ENCODE data around the gene USP10.

USP10 gene

DNA sequence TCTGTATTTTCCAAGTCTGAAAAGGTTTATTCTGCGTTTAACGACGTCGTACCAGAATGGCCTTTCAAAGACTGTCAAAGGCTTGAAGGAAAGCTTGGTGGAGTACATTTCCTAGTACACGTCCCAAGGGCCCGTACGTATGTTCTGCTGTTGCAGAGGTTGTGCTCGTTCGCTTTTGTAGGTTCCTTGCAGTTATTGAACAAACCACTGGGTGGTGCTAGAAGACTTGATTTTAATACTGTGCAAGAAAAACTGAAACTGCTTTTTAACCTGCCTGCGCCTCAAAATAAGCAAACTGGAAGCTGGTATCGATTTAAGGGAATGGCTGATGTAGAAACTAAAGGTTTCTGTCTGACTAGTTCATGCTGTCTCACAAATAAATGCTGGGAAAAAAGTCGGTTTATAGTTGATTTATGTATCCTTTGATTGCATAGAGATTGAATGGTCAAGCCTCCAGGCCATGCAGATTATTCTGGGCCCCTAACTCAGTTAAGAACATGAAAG, 54.6 kb downstream of the USP10 start:
- 51 to 52% methylated on average over 12 of the region's 12 CpGs for WGBS, 2 experiments (ENCODE audit: insufficient coverage in 2 of 2)
- no peaks in the 10 kb centered on the region for H3K4me1 ChIP-seq (ENCODE audit: control insufficient read depth, insufficient read depth, low read length, poor library complexity, severe bottlenecking)
- H3K36me3 ChIP-seq (ENCODE audit: control insufficient read depth, insufficient read depth, low read length) = peaks cover 52% of the 10 kb centered on the region
- H3K4me3 ChIP-seq (ENCODE audit: extremely low read depth, insufficient read depth, low read length, poor library complexity, severe bottlenecking) = no peak overlapping the region
- no peaks in the 10 kb centered on the region for H3K9me3 ChIP-seq (ENCODE audit: control insufficient read depth, low read length)
- no peak overlapping the region for H3K27ac ChIP-seq (ENCODE audit: low read depth, low read length, severe bottlenecking)

DNA sequence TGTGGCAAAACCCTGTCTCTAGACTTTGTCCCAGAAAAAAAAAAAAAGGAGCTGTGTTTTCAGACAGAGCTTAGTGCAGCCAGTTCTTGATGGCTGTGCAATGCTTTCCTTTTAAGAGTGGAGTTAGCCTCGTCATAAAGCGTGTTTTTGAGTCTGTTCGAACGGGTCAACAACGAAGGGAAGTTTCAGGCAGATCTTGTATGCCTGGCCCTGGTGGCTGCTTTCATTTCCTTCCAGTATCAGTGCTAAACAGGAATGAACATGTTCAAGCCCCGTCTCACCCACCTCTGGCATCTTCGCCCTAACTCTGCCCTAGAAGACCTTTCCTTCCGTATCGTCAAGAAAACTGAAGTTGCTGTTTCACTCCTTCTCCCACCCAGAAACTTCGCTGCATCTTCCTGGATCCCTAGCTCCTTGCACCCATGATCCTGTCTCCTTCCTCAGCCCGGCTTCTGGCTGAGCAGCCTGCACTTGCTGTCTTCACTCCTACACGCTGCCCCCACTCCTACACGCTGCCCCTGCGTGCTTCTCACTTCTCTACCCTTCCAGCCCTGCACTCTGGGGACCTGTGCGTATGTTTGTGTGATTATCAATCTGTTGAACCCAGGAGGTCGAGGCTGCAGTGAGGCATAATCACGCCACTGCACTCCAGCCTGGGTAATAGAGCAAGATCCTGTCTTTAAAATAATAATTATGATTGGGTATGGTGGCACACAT, 55.3 kb downstream of the USP10 start:
- WGBS, 2 experiments (ENCODE audit: insufficient coverage in 2 of 2) = 84 to 92% methylated on average over 15 to 16 of the region's 17 CpGs
- H3K27ac ChIP-seq (ENCODE audit: low read depth, low read length, severe bottlenecking) = no peak overlapping the region
- no peaks in the 10 kb centered on the region for H3K9me3 ChIP-seq (ENCODE audit: control insufficient read depth, low read length)
- H3K4me1 ChIP-seq (ENCODE audit: control insufficient read depth, insufficient read depth, low read length, poor library complexity, severe bottlenecking) = no peaks in the 10 kb centered on the region
- H3K36me3 ChIP-seq (ENCODE audit: control insufficient read depth, insufficient read depth, low read length) = peaks cover 53% of the 10 kb centered on the region
- no peak overlapping the region for H3K4me3 ChIP-seq (ENCODE audit: extremely low read depth, insufficient read depth, low read length, poor library complexity, severe bottlenecking)

- WGBS, 2 experiments (ENCODE audit: insufficient coverage in 2 of 2) = no CpG with 5 or more reads among the region's 2 CpGs
- Histone ChIP-seq H3K9me3 (ENCODE audit: control insufficient read depth, low read length) (no peaks in the 10 kb centered on the region), H3K4me1 (ENCODE audit: control insufficient read depth, insufficient read depth, low read length, poor library complexity, severe bottlenecking) (no peaks in the 10 kb centered on the region), H3K27ac (ENCODE audit: low read depth, low read length, severe bottlenecking) (no peak overlapping the region), H3K4me3 (ENCODE audit: extremely low read depth, insufficient read depth, low read length, poor library complexity, severe bottlenecking) (no peak overlapping the region), H3K36me3 (ENCODE audit: control insufficient read depth, insufficient read depth, low read length) (peaks cover 60% of the 10 kb centered on the region)
Measured at GRCh38 chr16:84756830-84757229, 57.0 kb downstream of the USP10 start.

DNA sequence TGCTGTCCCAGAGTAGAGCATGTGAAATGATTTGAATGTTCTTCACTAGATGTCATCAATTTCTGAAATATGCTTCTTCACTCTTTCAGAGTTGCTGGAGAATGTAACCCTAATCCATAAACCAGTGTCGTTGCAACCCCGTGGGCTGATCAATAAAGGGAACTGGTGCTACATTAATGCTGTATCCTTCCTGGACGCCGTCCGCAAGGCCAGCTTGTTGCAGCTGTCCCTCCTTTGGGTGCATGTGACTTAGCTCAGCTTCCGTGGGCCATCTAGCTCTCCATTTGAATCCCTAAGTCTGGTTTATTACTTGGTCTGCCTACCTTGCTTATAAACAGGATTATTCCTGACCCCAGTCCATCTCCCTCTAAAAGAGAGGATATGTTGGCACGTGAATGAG, 58.8 kb downstream of the USP10 start:
- 98 to 99% methylated on average over 5 to 6 of the region's 7 CpGs for WGBS, 2 experiments (ENCODE audit: insufficient coverage in 2 of 2)
- no peaks in the 10 kb centered on the region for H3K9me3 ChIP-seq (ENCODE audit: control insufficient read depth, low read length)
- H3K27ac ChIP-seq (ENCODE audit: low read depth, low read length, severe bottlenecking) = no peak overlapping the region
- peaks cover 76% of the 10 kb centered on the region for H3K36me3 ChIP-seq (ENCODE audit: control insufficient read depth, insufficient read depth, low read length)
- H3K4me3 ChIP-seq (ENCODE audit: extremely low read depth, insufficient read depth, low read length, poor library complexity, severe bottlenecking) = no peak overlapping the region
- no peaks in the 10 kb centered on the region for H3K4me1 ChIP-seq (ENCODE audit: control insufficient read depth, insufficient read depth, low read length, poor library complexity, severe bottlenecking)

DNA sequence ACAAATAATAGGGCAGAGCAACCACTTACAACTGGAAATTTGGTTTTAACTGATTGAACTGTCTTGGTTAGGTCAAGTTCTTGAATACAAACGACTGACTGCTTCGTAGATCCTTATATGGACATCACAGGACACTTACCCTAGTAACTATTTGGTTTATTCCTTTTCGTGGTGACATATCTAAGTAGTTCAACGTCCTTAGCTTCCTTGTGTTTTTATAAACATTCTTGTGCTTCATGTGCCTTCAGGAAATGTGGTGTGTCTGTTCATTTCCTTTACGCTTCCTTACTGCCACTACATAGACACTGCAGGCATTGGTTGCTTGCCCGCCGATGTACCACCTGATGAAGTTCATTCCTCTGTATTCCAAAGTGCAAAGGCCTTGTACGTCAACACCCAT, 59.3 kb downstream of the USP10 start:
- Histone ChIP-seq H3K36me3 (ENCODE audit: control insufficient read depth, insufficient read depth, low read length) (peaks cover 81% of the 10 kb centered on the region), H3K4me3 (ENCODE audit: extremely low read depth, insufficient read depth, low read length, poor library complexity, severe bottlenecking) (no peak overlapping the region), H3K27ac (ENCODE audit: low read depth, low read length, severe bottlenecking) (no peak overlapping the region), H3K4me1 (ENCODE audit: control insufficient read depth, insufficient read depth, low read length, poor library complexity, severe bottlenecking) (no peaks in the 10 kb centered on the region), H3K9me3 (ENCODE audit: control insufficient read depth, low read length) (no peaks in the 10 kb centered on the region)
- WGBS, 2 experiments (ENCODE audit: insufficient coverage in 2 of 2) = 89 to 100% methylated on average over 3 to 4 of the region's 8 CpGs

- Histone ChIP-seq H3K4me3 (ENCODE audit: extremely low read depth, insufficient read depth, low read length, poor library complexity, severe bottlenecking) (no peak overlapping the region), H3K4me1 (ENCODE audit: control insufficient read depth, insufficient read depth, low read length, poor library complexity, severe bottlenecking) (no peaks in the 10 kb centered on the region), H3K27ac (ENCODE audit: low read depth, low read length, severe bottlenecking) (no peak overlapping the region), H3K36me3 (ENCODE audit: control insufficient read depth, insufficient read depth, low read length) (peaks cover 88% of the 10 kb centered on the region), H3K9me3 (ENCODE audit: control insufficient read depth, low read length) (no peaks in the 10 kb centered on the region)
- no CpG with 5 or more reads among the region's 3 CpGs for WGBS, 2 experiments (ENCODE audit: insufficient coverage in 2 of 2)
Measured at GRCh38 chr16:84759906-84760305, 60.1 kb downstream of the USP10 start.

DNA sequence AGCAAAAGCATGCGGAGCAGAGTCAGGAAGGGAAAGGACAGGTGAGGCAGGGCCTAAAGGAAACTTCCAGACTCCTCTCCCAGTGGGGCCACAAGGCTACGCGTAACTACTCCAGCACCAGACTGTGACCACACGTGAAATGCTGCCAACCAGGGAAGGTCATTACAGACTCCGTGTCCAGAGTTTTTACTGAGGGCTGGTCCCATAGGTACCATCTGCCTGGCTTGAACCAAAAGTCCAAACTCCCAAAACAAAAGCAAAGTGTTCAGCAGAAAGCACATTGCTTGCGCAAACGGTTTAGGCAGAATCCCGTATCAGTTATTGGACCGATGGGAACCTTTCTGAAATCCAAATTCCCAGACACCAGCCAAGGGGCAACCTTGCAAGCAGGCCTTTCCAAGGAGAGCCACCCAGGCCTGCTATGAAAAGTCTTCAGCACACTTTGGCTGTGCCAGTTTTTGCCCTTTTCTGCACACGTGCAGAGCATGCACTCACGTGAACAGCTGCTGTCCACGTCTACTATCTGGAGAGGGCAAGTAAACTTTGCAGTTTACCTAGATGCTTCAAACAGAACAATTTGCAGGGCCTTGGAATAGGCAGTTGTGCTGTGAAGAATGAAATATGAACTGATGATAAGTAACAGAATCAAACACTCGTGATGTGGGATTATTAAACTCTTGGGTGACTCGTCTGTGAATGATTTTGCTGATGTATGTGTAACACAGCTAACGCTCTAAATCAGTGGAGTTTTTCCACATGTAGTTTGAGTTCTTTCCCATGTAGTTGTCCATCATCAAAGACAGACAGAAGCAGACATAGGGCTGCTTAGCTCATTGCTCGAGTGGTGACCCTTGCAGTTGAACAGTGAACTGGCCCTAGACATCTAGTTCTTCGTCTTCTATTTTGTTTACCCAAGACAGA, 61.9 kb downstream of the USP10 start:
- Histone ChIP-seq H3K4me1 (ENCODE audit: control insufficient read depth, insufficient read depth, low read length, poor library complexity, severe bottlenecking) (no peaks in the 10 kb centered on the region), H3K36me3 (ENCODE audit: control insufficient read depth, insufficient read depth, low read length) (peaks cover 94% of the 10 kb centered on the region), H3K27ac (ENCODE audit: low read depth, low read length, severe bottlenecking) (no peak overlapping the region), H3K9me3 (ENCODE audit: control insufficient read depth, low read length) (no peaks in the 10 kb centered on the region), H3K4me3 (ENCODE audit: extremely low read depth, insufficient read depth, low read length, poor library complexity, severe bottlenecking) (no peak overlapping the region)
- WGBS, 2 experiments (ENCODE audit: insufficient coverage in 2 of 2) = 96 to 98% methylated on average over 15 to 16 of the region's 17 CpGs

GRCh38 chr16:84763164-84763563, 63.4 kb downstream of the USP10 start:
- H3K36me3 ChIP-seq (ENCODE audit: control insufficient read depth, insufficient read depth, low read length) = peaks cover 93% of the 10 kb centered on the region
- WGBS, 2 experiments (ENCODE audit: insufficient coverage in 2 of 2) = 98 to 100% methylated on average over 1 to 5 of the region's 8 CpGs
- H3K27ac ChIP-seq (ENCODE audit: low read depth, low read length, severe bottlenecking) = no peak overlapping the region
- no peaks in the 10 kb centered on the region for H3K9me3 ChIP-seq (ENCODE audit: control insufficient read depth, low read length)
- no peak overlapping the region for H3K4me3 ChIP-seq (ENCODE audit: extremely low read depth, insufficient read depth, low read length, poor library complexity, severe bottlenecking)
- no peaks in the 10 kb centered on the region for H3K4me1 ChIP-seq (ENCODE audit: control insufficient read depth, insufficient read depth, low read length, poor library complexity, severe bottlenecking)

DNA sequence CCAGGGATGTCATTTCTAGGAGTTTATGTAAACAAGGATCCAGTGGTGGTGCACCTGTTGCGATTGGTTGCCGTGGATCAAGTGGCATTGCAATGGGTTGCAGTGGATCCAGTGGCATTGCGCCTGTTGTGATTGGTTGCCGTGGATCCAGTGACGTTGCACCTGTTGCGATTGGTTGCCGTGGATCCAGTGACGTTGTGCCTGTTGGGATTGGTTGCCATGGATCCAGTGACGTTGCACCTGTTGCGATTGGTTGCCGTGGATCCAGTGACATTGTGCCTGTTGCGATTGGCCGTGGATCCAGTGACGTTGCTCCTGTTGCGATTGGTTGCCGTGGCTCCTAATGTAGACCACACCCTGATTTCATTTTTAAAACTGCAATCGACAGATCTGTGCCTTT, 63.8 kb downstream of the USP10 start:
- Histone ChIP-seq H3K4me3 (ENCODE audit: extremely low read depth, insufficient read depth, low read length, poor library complexity, severe bottlenecking) (no peak overlapping the region), H3K36me3 (ENCODE audit: control insufficient read depth, insufficient read depth, low read length) (peaks cover 93% of the 10 kb centered on the region), H3K27ac (ENCODE audit: low read depth, low read length, severe bottlenecking) (no peak overlapping the region), H3K4me1 (ENCODE audit: control insufficient read depth, insufficient read depth, low read length, poor library complexity, severe bottlenecking) (no peaks in the 10 kb centered on the region), H3K9me3 (ENCODE audit: control insufficient read depth, low read length) (no peaks in the 10 kb centered on the region)
- 96 to 99% methylated on average over 15 of the region's 17 CpGs for WGBS, 2 experiments (ENCODE audit: insufficient coverage in 2 of 2)

DNA sequence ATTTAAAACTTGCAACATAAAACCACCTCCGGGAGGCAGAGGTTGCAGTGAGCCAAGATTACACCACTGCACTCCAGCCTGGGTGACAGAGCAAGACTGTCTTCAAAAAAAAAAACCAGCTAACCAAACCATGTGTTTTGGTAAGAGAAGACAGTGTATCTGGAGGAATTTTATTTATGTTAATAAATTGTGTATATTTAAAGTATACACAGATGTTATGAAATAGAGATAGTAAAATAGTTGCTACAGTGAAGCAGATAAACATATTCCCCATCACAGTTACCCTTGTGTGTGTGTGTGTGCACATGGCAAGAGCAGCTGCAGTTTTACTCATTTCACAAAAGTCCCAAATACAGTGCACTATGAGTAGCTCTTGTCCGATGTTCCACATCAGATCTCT, 65.2 kb downstream of the USP10 start:
- Histone ChIP-seq H3K27ac (ENCODE audit: low read depth, low read length, severe bottlenecking) (no peak overlapping the region), H3K4me1 (ENCODE audit: control insufficient read depth, insufficient read depth, low read length, poor library complexity, severe bottlenecking) (no peaks in the 10 kb centered on the region), H3K9me3 (ENCODE audit: control insufficient read depth, low read length) (no peaks in the 10 kb centered on the region), H3K4me3 (ENCODE audit: extremely low read depth, insufficient read depth, low read length, poor library complexity, severe bottlenecking) (no peak overlapping the region), H3K36me3 (ENCODE audit: control insufficient read depth, insufficient read depth, low read length) (peaks cover 94% of the 10 kb centered on the region)
- WGBS, 2 experiments (ENCODE audit: insufficient coverage in 2 of 2) = 91 to 100% methylated on average over 1 of the region's 2 CpGs
